Measurements from ENCODE around the gene COQ7. TPM values are rescaled to one million over a fixed set of nuclear protein-coding genes. Genes with fewer than 3 reads are reported as not detected.
A peak's percentile ranks its signal among the peaks of the same experiment; 100 is the strongest.

The COQ7 gene
- total and polyA plus RNA-seq, 2 experiments from 2014 or later = 17.9 to 21.7 TPM

DNA sequence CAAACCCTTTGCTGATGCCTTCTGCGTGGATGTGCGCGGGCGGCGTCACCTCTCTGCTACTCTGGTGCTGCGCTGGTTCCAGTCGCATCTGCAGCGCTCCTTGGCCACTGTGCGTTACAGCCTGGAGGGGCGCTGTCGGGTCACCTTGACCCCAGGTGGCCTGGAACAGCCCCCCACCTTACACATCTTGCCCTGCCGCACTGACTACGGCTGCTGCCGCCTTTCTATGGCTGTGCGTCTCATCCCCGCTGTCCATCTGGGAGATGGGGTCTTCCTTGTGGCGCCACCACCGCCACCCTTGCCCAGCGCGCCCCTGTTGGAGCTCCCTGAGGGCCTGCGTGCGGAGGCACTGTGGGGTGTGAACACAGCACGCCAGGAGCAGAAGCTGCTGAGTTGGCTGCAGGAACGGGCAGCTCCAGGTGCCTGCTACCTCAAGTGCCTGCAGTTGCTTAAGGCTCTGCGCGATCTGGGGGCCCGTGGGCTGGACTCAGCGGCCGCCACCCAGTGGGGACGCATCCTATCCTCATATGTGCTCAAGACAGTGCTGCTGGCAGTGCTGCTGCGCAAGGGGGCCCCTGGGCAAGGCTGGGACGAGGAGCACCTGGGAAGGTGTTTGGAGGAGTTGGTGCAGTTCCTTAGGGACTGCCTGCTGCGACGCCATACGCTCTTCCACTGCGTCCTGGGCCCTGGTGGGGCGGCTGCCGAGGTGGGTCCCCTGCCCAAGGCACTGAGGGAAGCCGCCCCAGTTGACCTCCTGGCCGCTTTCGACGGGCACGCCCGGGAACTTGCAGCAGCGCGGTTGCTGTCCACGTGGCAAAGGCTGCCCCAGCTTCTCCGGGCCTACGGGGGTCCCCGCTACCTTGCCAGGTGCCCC lies 48.0 kb downstream of the COQ7 start:
- Histone ChIP-seq H3K4me2 (peak overlapping the region; percentile 79), H3K27me3 (ENCODE audit: insufficient read depth) (peaks cover 53% of the 10 kb centered on the region), H3K36me3 (ENCODE audit: insufficient read depth) (no peaks in the 10 kb centered on the region), H4K20me1 (replicated peaks; ENCODE audit: insufficient read depth) (0 out of 2 replicates have a peak, but pooled peaks cover 5% of the 10 kb centered on the region), H2AFZ (peak overlapping the region; percentile 92), H3K4me3 (peak overlapping the region; percentile 58), H3F3A (replicated peaks; ENCODE audit: low read depth) (no peaks in the 10 kb centered on the region), H3K27ac (ENCODE audit: low read depth) (no peak overlapping the region), H3K4me1 (ENCODE audit: insufficient read depth) (peaks cover 14% of the 10 kb centered on the region), H3K9me2 (ENCODE audit: insufficient read depth) (no peaks in the 10 kb centered on the region), H3K79me2 (replicated peaks; ENCODE audit: insufficient read depth) (no peaks in the 10 kb centered on the region)
- no peaks in the 10 kb centered on the region; the same call in 2 of the 3 replicates for H3K36me3 Mint-ChIP-seq (ENCODE audit: low read depth)
- H3K27me3 Mint-ChIP-seq (ENCODE audit: insufficient read depth, low read depth, poor library complexity) = peaks cover 24% of the 10 kb centered on the region
- peak; percentile 79 for ATAC-seq
- DNase-seq (ENCODE audit: low spot score) = peak; percentile 82
- TF ChIP-seq EZH2phosphoT487 (IDR thresholded peaks at IDR 0.05; ENCODE audit: unreplicated experiment) = no peak
- TF ChIP-seq, protein P1, sequence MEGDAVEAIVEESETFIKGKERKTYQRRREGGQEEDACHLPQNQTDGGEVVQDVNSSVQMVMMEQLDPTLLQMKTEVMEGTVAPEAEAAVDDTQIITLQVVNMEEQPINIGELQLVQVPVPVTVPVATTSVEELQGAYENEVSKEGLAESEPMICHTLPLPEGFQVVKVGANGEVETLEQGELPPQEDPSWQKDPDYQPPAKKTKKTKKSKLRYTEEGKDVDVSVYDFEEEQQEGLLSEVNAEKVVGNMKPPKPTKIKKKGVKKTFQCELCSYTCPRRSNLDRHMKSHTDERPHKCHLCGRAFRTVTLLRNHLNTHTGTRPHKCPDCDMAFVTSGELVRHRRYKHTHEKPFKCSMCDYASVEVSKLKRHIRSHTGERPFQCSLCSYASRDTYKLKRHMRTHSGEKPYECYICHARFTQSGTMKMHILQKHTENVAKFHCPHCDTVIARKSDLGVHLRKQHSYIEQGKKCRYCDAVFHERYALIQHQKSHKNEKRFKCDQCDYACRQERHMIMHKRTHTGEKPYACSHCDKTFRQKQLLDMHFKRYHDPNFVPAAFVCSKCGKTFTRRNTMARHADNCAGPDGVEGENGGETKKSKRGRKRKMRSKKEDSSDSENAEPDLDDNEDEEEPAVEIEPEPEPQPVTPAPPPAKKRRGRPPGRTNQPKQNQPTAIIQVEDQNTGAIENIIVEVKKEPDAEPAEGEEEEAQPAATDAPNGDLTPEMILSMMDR (conservative IDR thresholded peaks at IDR 0.05; ENCODE audit: low read depth in 2 of 2) = peak; percentile 65 to 69
- TF ChIP-seq POLR2AphosphoS5 (IDR thresholded peaks at IDR 0.05; ENCODE audit: low read depth) = no peak
- TF ChIP-seq NANOG (IDR thresholded peaks at IDR 0.05; ENCODE audit: borderline replicate concordance) = no peak
- no peak for TF ChIP-seq ZNF331 (CRISPR knock-in tag; IDR thresholded peaks at IDR 0.05; ENCODE audit: low read depth)
- no peak for TF ChIP-seq JUNB (IDR thresholded peaks at IDR 0.05; ENCODE audit: unreplicated experiment)
- no peak for TF ChIP-seq STAT1 (IDR thresholded peaks at IDR 0.05; ENCODE audit: unreplicated experiment)
- no peak for TF ChIP-seq ZNF114 (CRISPR knock-in tag; IDR thresholded peaks at IDR 0.05)
- peak overlapping the region; percentile 51 for H3K4me3 Mint-ChIP-seq
- H3K27ac Mint-ChIP-seq = no peak overlapping the region
- no peaks in the 10 kb centered on the region for H3K9me3 Mint-ChIP-seq
- H3K4me1 Mint-ChIP-seq = peaks cover 19% of the 10 kb centered on the region

- Histone ChIP-seq H3K79me2 (replicated peaks; ENCODE audit: insufficient read depth) (no peaks in the 10 kb centered on the region), H2AFZ (no peak overlapping the region), H4K20me1 (replicated peaks; ENCODE audit: insufficient read depth) (0 out of 2 replicates have a peak, but pooled peaks cover 5% of the 10 kb centered on the region), H3K9me2 (ENCODE audit: insufficient read depth) (no peaks in the 10 kb centered on the region), H3K4me1 (ENCODE audit: insufficient read depth) (peaks cover 14% of the 10 kb centered on the region), H3K4me3 (no peak overlapping the region), H3F3A (replicated peaks; ENCODE audit: low read depth) (no peaks in the 10 kb centered on the region), H3K36me3 (ENCODE audit: insufficient read depth) (no peaks in the 10 kb centered on the region), H3K4me2 (no peak overlapping the region), H3K27me3 (ENCODE audit: insufficient read depth) (peaks cover 53% of the 10 kb centered on the region), H3K27ac (ENCODE audit: low read depth) (no peak overlapping the region)
- no peak overlapping the region; the same call in 2 of the 3 replicates for H3K4me3 Mint-ChIP-seq
- ATAC-seq (no peak), DNase-seq (ENCODE audit: low spot score) (peak; percentile 19)
- no peaks in the 10 kb centered on the region for H3K9me3 Mint-ChIP-seq
- TF ChIP-seq STAT1 (IDR thresholded peaks at IDR 0.05; ENCODE audit: unreplicated experiment) (no peak), EZH2phosphoT487 (IDR thresholded peaks at IDR 0.05; ENCODE audit: unreplicated experiment) (no peak)
- TF ChIP-seq, protein P1 (conservative IDR thresholded peaks at IDR 0.05; ENCODE audit: low read depth in 2 of 2) = no peak
- H3K4me1 Mint-ChIP-seq = peaks cover 19% of the 10 kb centered on the region
- H3K36me3 Mint-ChIP-seq (ENCODE audit: low read depth) = no peaks in the 10 kb centered on the region; the same call in 2 of the 3 replicates
- peaks cover 23% of the 10 kb centered on the region for H3K27me3 Mint-ChIP-seq (ENCODE audit: insufficient read depth, low read depth, poor library complexity)
- H3K27ac Mint-ChIP-seq = no peak overlapping the region
These were observed 49.5 kb downstream of the COQ7 start for GRCh38 chr16:19116711-19117449.

Data from GM23338 (cell line).